Naive thymus-derived CD4-positive, alpha-beta T cell (primary cell): ENCODE measurements around the gene DAGLA. TPM values are rescaled to one million over a fixed set of nuclear protein-coding genes. Genes with fewer than 3 reads are reported as not detected.

ENCODE experiments used
- ATAC-seq: fragments of 150-1000 bp; cut with Tn5 transposase; 2 replicates; pipeline ENCODE4 v1.10.0; 2021; ENCODE audit warnings: mild to moderate bottlenecking, moderate library complexity
- CTCF ChIA-PET: fragments of 350-600 bp; sonication (Branson Sonifier 250); formaldehyde crosslinking; loops from one replicate; lab custom pipeline; 2021; ENCODE audit warnings: antibody characterized with exemption; lab: Charles Lee
- POLR2A ChIA-PET: fragments of 350-600 bp; sonication (Branson Sonifier 250); formaldehyde crosslinking; loops from one replicate; lab custom pipeline; 2021; ENCODE audit warnings: antibody characterized with exemption, inconsistent platforms; lab: Charles Lee
- DNase-seq, 9 donors: peaks; one replicate each; pipeline versions ENCODE4 v3.0.0 to v3.0.0-alpha.2; 2020 to 2022; ENCODE audit warnings: mixed read lengths in 1 of 9
- H3K27ac ChIP-seq: one replicate; pipeline ENCODE4 v1.7.0; 2013; ENCODE audit warnings: mild to moderate bottlenecking, low read depth, low read length, moderate library complexity
- H3K27me3 ChIP-seq, 2 donors: one replicate each; pipeline ENCODE4 v1.7.0; 2013; ENCODE audit warnings: low read length in 2 of 2, mild to moderate bottlenecking in 2 of 2, moderate library complexity in 2 of 2; ENCODE audit not compliant: control insufficient read depth in 2 of 2, insufficient read depth in 2 of 2
- H3K36me3 ChIP-seq, 3 experiments: 1 replicate in 2 of 3; 2 replicates in 1 of 3; pipeline ENCODE4 v1.7.0; 2013; ENCODE audit warnings: low read length in 3 of 3, mild to moderate bottlenecking in 3 of 3, moderate library complexity in 1 of 3; ENCODE audit not compliant: insufficient read depth in 3 of 3, control insufficient read depth in 2 of 3
- H3K4me1 ChIP-seq, 2 donors: one replicate each; pipeline ENCODE4 v1.7.0; 2013; ENCODE audit warnings: low read length in 2 of 2, mild to moderate bottlenecking in 2 of 2, moderate library complexity in 1 of 2; ENCODE audit not compliant: control insufficient read depth in 2 of 2, insufficient read depth in 2 of 2
- H3K4me3 ChIP-seq: 2 replicates; pipeline ENCODE4 v1.7.0; 2013; ENCODE audit warnings: mild to moderate bottlenecking, low read length
- H3K9me3 ChIP-seq, 3 experiments: 1 replicate in 2 of 3; 2 replicates in 1 of 3; pipeline ENCODE4 v1.7.0; 2013; ENCODE audit warnings: low read length in 3 of 3; ENCODE audit not compliant: control insufficient read depth in 2 of 3
- H3K27ac Mint-ChIP-seq, 9 donors: one replicate each; pipeline ENCODE4 v1.8.0; 2020 to 2022; ENCODE audit warnings: mixed read lengths in 9 of 9, mild to moderate bottlenecking in 8 of 9, moderate library complexity in 5 of 9, inconsistent platforms in 2 of 9
- H3K27me3 Mint-ChIP-seq, 5 donors: one replicate each; pipeline ENCODE4 v1.8.0; 2021 to 2022; ENCODE audit warnings: mixed read lengths in 5 of 5, mild to moderate bottlenecking in 1 of 5
- H3K36me3 Mint-ChIP-seq, 5 donors: one replicate each; pipeline ENCODE4 v1.8.0; 2020 to 2022; ENCODE audit warnings: mixed read lengths in 5 of 5, mild to moderate bottlenecking in 3 of 5, inconsistent platforms in 1 of 5
- H3K4me1 Mint-ChIP-seq, 7 donors: one replicate each; pipeline ENCODE4 v1.8.0; 2020 to 2022; ENCODE audit warnings: mixed read lengths in 7 of 7, mild to moderate bottlenecking in 3 of 7, inconsistent platforms in 1 of 7
- H3K4me3 Mint-ChIP-seq, 10 donors: one replicate each; pipeline ENCODE4 v1.8.0; 2020 to 2022; ENCODE audit warnings: mild to moderate bottlenecking in 10 of 10, mixed read lengths in 10 of 10, moderate library complexity in 6 of 10, inconsistent platforms in 2 of 10
- H3K9me3 Mint-ChIP-seq, 11 donors: one replicate each; pipeline ENCODE4 v1.8.0; 2020 to 2022; ENCODE audit warnings: mixed read lengths in 11 of 11, mild to moderate bottlenecking in 4 of 11, inconsistent platforms in 1 of 11, moderate library complexity in 1 of 11
- intact Hi-C, 2 donors: fragments of 100-400 bp; cut with micrococcal nuclease; formaldehyde crosslinking; loops; one replicate each; pipeline ENCODE4 v1.15.1; 2023
- polyA plus RNA-seq, 2 donors: library from polyadenylated mRNA; unstranded; fragments of 300-500 nt; fragmentation: Illumina TruSeq; gene quantifications; one replicate each; pipeline ENCODE4 v1.2.3, GENCODE V29; 2021
- total RNA-seq, 6 experiments: library from RNA in 5 of 6; stranded (reverse) in 5 of 6; gene quantifications; 1 replicate in 5 of 6; 2 replicates in 1 of 6; pipeline ENCODE4 v1.2.3 and lab custom pipeline; 2021 to 2026

The DAGLA gene
- total and polyA plus RNA-seq, 7 experiments from 2014 or later = 0.15 to 2.1 (median 0.26) TPM

DNA sequence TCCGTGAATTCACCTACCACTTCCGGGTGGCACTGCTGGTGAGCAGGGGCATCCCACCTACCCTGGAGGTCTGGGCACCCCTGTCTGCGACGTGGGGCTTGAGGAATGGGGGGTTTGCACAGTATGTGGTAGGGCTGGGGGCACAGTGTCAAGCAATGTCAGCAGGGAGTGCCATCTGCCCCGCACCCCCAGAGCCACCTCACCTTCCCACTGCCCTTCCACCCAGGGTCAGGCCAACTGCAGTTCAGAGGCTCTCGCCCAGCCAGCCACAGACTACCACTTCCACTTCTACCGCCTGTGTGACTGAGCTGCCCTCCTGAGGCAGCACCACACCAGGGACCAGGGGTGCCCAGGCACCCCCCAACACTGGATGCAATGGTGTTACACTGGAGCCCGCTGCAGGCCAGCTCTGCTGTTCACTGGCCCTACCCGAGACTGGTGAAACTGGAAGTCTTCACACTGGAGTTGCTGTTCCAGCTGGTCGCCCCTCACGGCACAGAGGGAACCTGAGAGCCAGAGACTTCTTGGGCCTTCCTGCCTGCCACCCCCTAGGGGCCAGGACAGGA lies 105.7 kb downstream of the DAGLA start:
- H3K4me3 Mint-ChIP-seq = no peak overlapping the region
- no peaks in the 10 kb centered on the region for H3K9me3 Mint-ChIP-seq
- H3K27ac Mint-ChIP-seq = no peak overlapping the region
- no peaks in the 10 kb centered on the region for H3K9me3 ChIP-seq
- intact Hi-C loops = no loop called here
- no peaks in the 10 kb centered on the region for H3K27me3 ChIP-seq
- peaks cover 0 to 25% (median 6%) of the 10 kb centered on the region in 5 donors for H3K36me3 Mint-ChIP-seq
- H3K27me3 Mint-ChIP-seq = no peaks in the 10 kb centered on the region
- H3K27ac ChIP-seq = no peak overlapping the region
- peaks cover 0 to 19% (median 13%) of the 10 kb centered on the region in 7 donors for H3K4me1 Mint-ChIP-seq
- DNase-seq (no peak), ATAC-seq (no peak)
- no peak overlapping the region for H3K4me3 ChIP-seq
- H3K36me3 ChIP-seq = peaks cover 3 to 69% (median 8%) of the 10 kb centered on the region in 3 experiments
- H3K4me1 ChIP-seq = no peaks in the 10 kb centered on the region
- ChIA-PET CTCF (no interaction called here), POLR2A (no interaction called here)

GRCh38 chr11:61787928-61788491 lies 107.8 kb downstream of the DAGLA start:
- Histone ChIP-seq H3K9me3 (no peaks in the 10 kb centered on the region), H3K4me1 (peaks cover 9 to 10% of the 10 kb centered on the region in 2 donors), H3K4me3 (no peak overlapping the region), H3K27ac (no peak overlapping the region), H3K36me3 (peaks cover 3 to 69% (median 8%) of the 10 kb centered on the region in 3 experiments), H3K27me3 (no peaks in the 10 kb centered on the region)
- Mint-ChIP-seq H3K36me3 (peaks cover 0 to 25% (median 6%) of the 10 kb centered on the region in 5 donors), H3K27ac (no peak overlapping the region), H3K4me1 (peaks cover 8 to 34% (median 21%) of the 10 kb centered on the region in 7 donors), H3K27me3 (no peaks in the 10 kb centered on the region), H3K9me3 (no peaks in the 10 kb centered on the region), H3K4me3 (no peak overlapping the region)
- ChIA-PET POLR2A (no interaction called here), CTCF (interaction anchor here (0.6 to 1.3 kb wide), 2 partner anchors 9 to 324 kb away, joined by 4 to 9 read pairs; no protein-coding TSS in a partner anchor)
- intact Hi-C loops = no loop called here
- ATAC-seq = no peak
- no peak for DNase-seq

- H3K36me3 Mint-ChIP-seq = peaks cover 0 to 24% (median 6%) of the 10 kb centered on the region in 5 donors
- H3K9me3 Mint-ChIP-seq = no peaks in the 10 kb centered on the region
- POLR2A ChIA-PET = interaction anchor here (0.9 to 2.6 kb wide), 6 partner anchors 24 to 316 kb away, joined by 3 to 14 read pairs (median 4); partner anchors contain the start of gene FADS1
- H3K4me1 Mint-ChIP-seq = peaks cover 14 to 51% (median 31%) of the 10 kb centered on the region in 7 donors
- H3K27me3 Mint-ChIP-seq = no peaks in the 10 kb centered on the region
- Histone ChIP-seq H3K27me3 (no peaks in the 10 kb centered on the region), H3K4me1 (peaks cover 9 to 14% of the 10 kb centered on the region in 2 donors), H3K27ac (peak overlapping the region; percentile 96), H3K4me3 (peak overlapping the region; percentile 82), H3K36me3 (peaks cover 0 to 43% (median 8%) of the 10 kb centered on the region in 3 experiments), H3K9me3 (no peaks in the 10 kb centered on the region)
- peak overlapping the region; percentile 96 to 100 (median 99) for H3K27ac Mint-ChIP-seq
- intact Hi-C loops = loop anchor here (1.0 to 5.0 kb wide), 15 partner anchors 15 to 935 kb away; partner anchors contain the start of genes FADS2 (in 2 of the 2), FTH1 (in 2 of the 2), CPSF7 (in 1 of the 2) and FADS3 (in 1 of the 2)
- peak; percentile 60 for ATAC-seq
- H3K4me3 Mint-ChIP-seq = peak overlapping the region; percentile 91 to 99 (median 96)
- peak in 4 of 9 donors; percentile 28 to 51 (median 34) for DNase-seq
- CTCF ChIA-PET = interaction anchor here (1.6 kb wide), 1 partner anchor 108 kb away, joined by 4 read pairs; no protein-coding TSS in a partner anchor
Measured at GRCh38 chr11:61791737-61792309, 111.6 kb downstream of the DAGLA start.

GRCh38 chr11:61792310-61793082 lies 112.3 kb downstream of the DAGLA start, which contains the start of the genes FEN1 and TMEM258:
FEN1 (plus strand) TSS chr11:61792911; CDS start chr11:61795362, 2,451 bp downstream.
TMEM258 (minus strand) TSS chr11:61792599; CDS start chr11:61792558, 41 bp downstream.
- Mint-ChIP-seq H3K4me1 (peaks cover 14 to 57% (median 34%) of the 10 kb centered on the region in 7 donors), H3K4me3 (peak within 1 kb of the TSS; percentile 91 to 99 (median 96)), H3K9me3 (no peaks in the 10 kb centered on the region), H3K27ac (peak within 1 kb of the TSS; percentile 96 to 100 (median 99)), H3K27me3 (no peaks in the 10 kb centered on the region), H3K36me3 (peaks cover 0 to 24% (median 6%) of the 10 kb centered on the region in 5 donors)
- Histone ChIP-seq H3K4me1 (peaks cover 9 to 14% of the 10 kb centered on the region in 2 donors), H3K36me3 (peaks cover 0 to 37% (median 8%) of the 10 kb centered on the region in 3 experiments), H3K27ac (peak within 1 kb of the TSS; percentile 96), H3K9me3 (no peaks in the 10 kb centered on the region), H3K27me3 (no peaks in the 10 kb centered on the region), H3K4me3 (peak within 1 kb of the TSS; percentile 82)
- intact Hi-C loops = loop anchor here (1.0 to 5.0 kb wide), 15 partner anchors 15 to 934 kb away; partner anchors contain the start of genes FADS2 (in 2 of the 2), FTH1 (in 2 of the 2), CPSF7 (in 1 of the 2) and FADS3 (in 1 of the 2)
- ChIA-PET CTCF (interaction anchor here (1.3 to 1.6 kb wide), 3 partner anchors 107 to 289 kb away, joined by 3 to 4 read pairs (median 4); no protein-coding TSS in a partner anchor), POLR2A (interaction anchor here (0.9 to 2.6 kb wide), 8 partner anchors 23 to 331 kb away, joined by 3 to 14 read pairs (median 4); partner anchors contain the start of genes FADS1 and FTH1)
- DNase-seq (peak; percentile 82 to 91 (median 88)), ATAC-seq (peak; percentile 91)

- peaks cover 14 to 58% (median 34%) of the 10 kb centered on the region in 7 donors for H3K4me1 Mint-ChIP-seq
- peaks cover 0 to 24% (median 6%) of the 10 kb centered on the region in 5 donors for H3K36me3 Mint-ChIP-seq
- peak overlapping the region; percentile 78 to 100 (median 98) for H3K27ac Mint-ChIP-seq
- intact Hi-C loops = loop anchor here (2.0 to 5.0 kb wide), 5 partner anchors 46 to 934 kb away; partner anchors contain the start of genes FADS3 (in 1 of the 2), FTH1 (in 1 of the 2), HNRNPUL2 (in 1 of the 2) and PRPF19 (in 1 of the 2)
- Histone ChIP-seq H3K36me3 (peaks cover 0 to 29% (median 8%) of the 10 kb centered on the region in 3 experiments), H3K4me1 (peaks cover 9 to 14% of the 10 kb centered on the region in 2 donors), H3K27ac (peak overlapping the region; percentile 96), H3K9me3 (no peaks in the 10 kb centered on the region), H3K27me3 (no peaks in the 10 kb centered on the region), H3K4me3 (peak overlapping the region; percentile 82)
- POLR2A ChIA-PET = interaction anchor here (1.0 to 2.6 kb wide), 6 partner anchors 22 to 330 kb away, joined by 3 to 14 read pairs (median 5); partner anchors contain the start of genes FADS1 and FTH1
- H3K9me3 Mint-ChIP-seq = no peaks in the 10 kb centered on the region
- H3K27me3 Mint-ChIP-seq = no peaks in the 10 kb centered on the region
- CTCF ChIA-PET = interaction anchor here (1.3 to 1.6 kb wide), 3 partner anchors 106 to 289 kb away, joined by 3 to 4 read pairs (median 4); no protein-coding TSS in a partner anchor
- ATAC-seq = no peak
- peak overlapping the region; percentile 91 to 99 (median 96) for H3K4me3 Mint-ChIP-seq
- DNase-seq = no peak
Measured at GRCh38 chr11:61793083-61793828, 113.1 kb downstream of the DAGLA start.
